Effector CD4-positive, alpha-beta T cell (primary cell): Measurements from ENCODE around the gene CDKN1C.

Experiments used
- DNase-seq: peaks from one replicate; pipeline ENCODE4 v3.0.0-alpha.2; 2020

The CDKN1C gene

GRCh38 chr11:2904153-2905052 is 18.8 kb upstream of the CDKN1C start:
- DNase-seq = no peak

GRCh38 chr11:2903672-2904011 is 18.1 kb upstream of the CDKN1C start:
- DNase-seq = no peak

GRCh38 chr11:2902784-2903671 is 17.5 kb upstream of the CDKN1C start:
- no peak for DNase-seq

GRCh38 chr11:2901854-2902783 is 16.5 kb upstream of the CDKN1C start:
- DNase-seq = peak; percentile 87

- no peak for DNase-seq
Observed at GRCh38 chr11:2901196-2901796, 15.7 kb upstream of the CDKN1C start.

- no peak for DNase-seq
Observed at GRCh38 chr11:2899080-2899783, 13.7 kb upstream of the CDKN1C start.

- DNase-seq = peak; percentile 44
Observed at GRCh38 chr11:2898366-2899079, 12.9 kb upstream of the CDKN1C start.

GRCh38 chr11:2897048-2897447 is 11.5 kb upstream of the CDKN1C start:
- no peak for DNase-seq

GRCh38 chr11:2896047-2896446 is 10.5 kb upstream of the CDKN1C start:
- no peak for DNase-seq

GRCh38 chr11:2893935-2894334 is 8.4 kb upstream of the CDKN1C start:
- no peak for DNase-seq

- DNase-seq = peak; percentile 30
Observed at GRCh38 chr11:2892967-2893528, 7.5 kb upstream of the CDKN1C start.

GRCh38 chr11:2892215-2892966 is 6.8 kb upstream of the CDKN1C start:
- DNase-seq = peak; percentile 42

- no peak for DNase-seq
Observed at GRCh38 chr11:2891326-2892214, 6.0 kb upstream of the CDKN1C start.

- DNase-seq = no peak
Observed at GRCh38 chr11:2890466-2891294, 5.1 kb upstream of the CDKN1C start.

- no peak for DNase-seq
Observed at GRCh38 chr11:2889362-2890273, 4.0 kb upstream of the CDKN1C start.

- peak; percentile 85 for DNase-seq
Observed at GRCh38 chr11:2888266-2888968, 2.8 kb upstream of the CDKN1C start.
